ENCODE measurements around the gene PCDHGA1. TPM values are rescaled to one million over a fixed set of nuclear protein-coding genes. Genes with fewer than 3 reads are reported as not detected.

The PCDHGA1 gene
- total RNA-seq, 1 donor from 2014 or later, result 0.15 TPM

DNA sequence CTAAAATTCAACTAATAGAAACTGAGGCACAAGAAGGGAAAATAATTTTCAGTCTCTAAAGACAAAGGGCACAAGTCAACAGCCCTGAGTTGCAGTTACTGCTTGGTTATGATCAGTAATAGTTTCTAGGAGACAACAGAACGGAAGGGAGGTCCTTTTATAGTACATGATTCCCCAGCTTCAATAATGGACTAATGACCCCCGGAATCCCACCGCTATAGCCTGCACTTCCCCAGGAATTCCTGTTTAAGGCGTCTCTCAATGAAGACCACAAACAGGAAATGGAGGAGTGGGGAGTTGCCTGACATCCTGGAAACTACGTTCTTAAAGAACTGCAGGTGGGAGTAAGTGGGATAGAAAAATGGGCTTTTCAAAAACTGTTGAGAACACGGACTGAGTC lies 227.8 kb downstream of the PCDHGA1 start:
- DNase-seq (ENCODE audit: low spot score), result no peak
- H3K4me3 Mint-ChIP-seq (ENCODE audit: unreplicated experiment), result peak overlapping the region; percentile 55
- peaks cover 4% of the 10 kb centered on the region for H3K36me3 Mint-ChIP-seq (ENCODE audit: low read depth)
- peaks cover 39% of the 10 kb centered on the region for H3K4me1 Mint-ChIP-seq (ENCODE audit: low read depth)
- H3K27me3 Mint-ChIP-seq (ENCODE audit: low read depth), result no peaks in the 10 kb centered on the region
- TF ChIP-seq, protein P1, sequence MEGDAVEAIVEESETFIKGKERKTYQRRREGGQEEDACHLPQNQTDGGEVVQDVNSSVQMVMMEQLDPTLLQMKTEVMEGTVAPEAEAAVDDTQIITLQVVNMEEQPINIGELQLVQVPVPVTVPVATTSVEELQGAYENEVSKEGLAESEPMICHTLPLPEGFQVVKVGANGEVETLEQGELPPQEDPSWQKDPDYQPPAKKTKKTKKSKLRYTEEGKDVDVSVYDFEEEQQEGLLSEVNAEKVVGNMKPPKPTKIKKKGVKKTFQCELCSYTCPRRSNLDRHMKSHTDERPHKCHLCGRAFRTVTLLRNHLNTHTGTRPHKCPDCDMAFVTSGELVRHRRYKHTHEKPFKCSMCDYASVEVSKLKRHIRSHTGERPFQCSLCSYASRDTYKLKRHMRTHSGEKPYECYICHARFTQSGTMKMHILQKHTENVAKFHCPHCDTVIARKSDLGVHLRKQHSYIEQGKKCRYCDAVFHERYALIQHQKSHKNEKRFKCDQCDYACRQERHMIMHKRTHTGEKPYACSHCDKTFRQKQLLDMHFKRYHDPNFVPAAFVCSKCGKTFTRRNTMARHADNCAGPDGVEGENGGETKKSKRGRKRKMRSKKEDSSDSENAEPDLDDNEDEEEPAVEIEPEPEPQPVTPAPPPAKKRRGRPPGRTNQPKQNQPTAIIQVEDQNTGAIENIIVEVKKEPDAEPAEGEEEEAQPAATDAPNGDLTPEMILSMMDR (IDR thresholded peaks at IDR 0.05), result peak; percentile 31
- H3K27ac Mint-ChIP-seq (ENCODE audit: unreplicated experiment), result peak overlapping the region; percentile 92
- no peaks in the 10 kb centered on the region for H3K9me3 Mint-ChIP-seq (ENCODE audit: low read depth)

DNA sequence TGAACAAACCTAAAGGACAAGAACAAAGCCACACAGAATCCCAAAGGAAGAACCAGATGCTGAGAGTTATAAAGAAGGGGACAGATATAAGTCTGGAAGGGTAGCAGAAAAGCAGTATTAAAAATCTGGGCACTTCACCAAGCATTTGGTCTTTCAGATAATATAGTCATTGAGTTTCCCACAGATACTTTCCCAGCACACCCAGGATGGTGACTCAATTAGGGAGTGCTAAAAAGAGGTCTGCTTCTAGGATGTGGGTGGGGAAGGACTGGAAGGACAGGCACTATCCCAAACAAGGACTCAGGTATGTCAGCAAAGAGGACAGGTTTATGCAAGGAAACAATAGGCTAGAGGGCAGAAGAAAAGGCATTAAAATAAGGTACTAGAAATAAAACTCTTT lies 229.1 kb downstream of the PCDHGA1 start:
- Mint-ChIP-seq H3K27me3 (ENCODE audit: low read depth) (no peaks in the 10 kb centered on the region), H3K4me3 (ENCODE audit: unreplicated experiment) (no peak overlapping the region), H3K36me3 (ENCODE audit: low read depth) (peaks cover 4% of the 10 kb centered on the region)

DNA sequence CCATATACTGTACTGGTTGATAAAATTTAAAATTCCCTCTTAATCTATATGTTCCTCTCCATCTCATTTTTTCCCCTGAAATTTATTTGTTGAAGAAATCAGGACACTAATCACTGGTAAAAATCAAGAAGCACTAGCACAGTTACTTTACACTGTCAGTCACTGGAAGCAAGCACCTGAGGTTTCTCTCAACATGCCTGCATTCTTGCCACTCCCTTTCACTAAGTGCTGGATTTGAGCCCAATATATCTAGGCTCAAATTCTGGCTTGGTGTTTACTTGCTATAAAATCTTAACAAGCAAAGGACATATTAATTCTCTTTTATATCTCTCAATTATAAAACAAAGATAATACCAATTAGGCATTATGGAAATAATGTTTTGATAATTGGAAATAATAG lies 229.8 kb downstream of the PCDHGA1 start:
- Mint-ChIP-seq H3K9me3 (ENCODE audit: low read depth) (peaks cover 3% of the 10 kb centered on the region), H3K27me3 (ENCODE audit: low read depth) (no peaks in the 10 kb centered on the region), H3K27ac (ENCODE audit: unreplicated experiment) (peak overlapping the region; percentile 98), H3K36me3 (ENCODE audit: low read depth) (peaks cover 4% of the 10 kb centered on the region), H3K4me3 (ENCODE audit: unreplicated experiment) (peak overlapping the region; percentile 62), H3K4me1 (ENCODE audit: low read depth) (peaks cover 46% of the 10 kb centered on the region)
- no peak for DNase-seq (ENCODE audit: low spot score)
- TF ChIP-seq, protein P1 (IDR thresholded peaks at IDR 0.05), result no peak

More for the DNA sequence above, 229.1 kb downstream of the PCDHGA1 start:
- no peak for DNase-seq (ENCODE audit: low spot score)
- Mint-ChIP-seq H3K4me1 (ENCODE audit: low read depth) (peaks cover 44% of the 10 kb centered on the region), H3K9me3 (ENCODE audit: low read depth) (peaks cover 3% of the 10 kb centered on the region), H3K27ac (ENCODE audit: unreplicated experiment) (peak overlapping the region; percentile 98)
- TF ChIP-seq, protein P1 (IDR thresholded peaks at IDR 0.05), result no peak

DNA sequence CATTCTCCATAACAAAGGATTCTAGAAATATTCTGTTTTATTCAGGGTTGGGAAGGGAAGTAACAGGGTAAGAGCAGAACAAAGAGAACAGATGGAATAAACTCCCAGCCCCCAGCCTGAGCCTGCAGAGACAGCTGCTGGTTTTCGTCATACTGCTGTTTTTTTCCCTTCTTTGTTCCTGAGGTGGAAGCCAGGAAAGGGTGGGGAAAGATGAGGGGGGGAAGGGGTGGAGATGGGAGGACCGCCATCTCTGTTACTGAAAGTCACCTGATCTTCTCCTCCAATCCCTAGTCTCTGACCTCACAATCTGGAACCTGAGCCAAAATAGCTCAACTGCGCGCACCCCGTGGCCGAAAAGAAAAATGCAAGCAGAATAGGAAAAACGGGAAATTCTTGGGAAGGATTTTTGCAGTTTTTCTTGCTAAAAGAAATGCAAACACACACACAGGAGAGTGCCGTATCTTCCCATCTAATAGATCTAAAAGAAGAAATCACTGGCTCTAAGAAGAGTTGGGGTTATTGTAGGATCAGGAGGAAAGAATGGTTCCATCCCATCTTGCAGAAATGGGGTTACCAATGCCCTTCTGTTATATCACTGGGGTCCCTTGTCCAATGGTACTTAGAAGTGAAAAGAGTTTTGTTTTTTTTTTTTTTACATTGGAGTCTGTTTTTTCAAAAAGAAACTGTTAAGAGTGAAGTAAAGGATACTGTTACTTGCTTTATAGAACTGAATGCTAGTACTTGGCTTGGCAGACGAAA lies 230.6 kb downstream of the PCDHGA1 start:
- Mint-ChIP-seq H3K36me3 (ENCODE audit: low read depth) (peaks cover 4% of the 10 kb centered on the region), H3K4me3 (ENCODE audit: unreplicated experiment) (peak overlapping the region; percentile 62), H3K27ac (ENCODE audit: unreplicated experiment) (peak overlapping the region; percentile 98), H3K9me3 (ENCODE audit: low read depth) (peaks cover 3% of the 10 kb centered on the region), H3K4me1 (ENCODE audit: low read depth) (peaks cover 46% of the 10 kb centered on the region), H3K27me3 (ENCODE audit: low read depth) (no peaks in the 10 kb centered on the region)
- no peak for DNase-seq (ENCODE audit: low spot score)
- TF ChIP-seq, protein P1 (IDR thresholded peaks at IDR 0.05), result peak; percentile 92

Other genes with a start within 250 kb of the PCDHGA1 start
- gene PCDHB2, start 235.9 kb upstream of the PCDHGA1 start, total RNA-seq, result 60.5 to 90.1 TPM (median 64.5 TPM) in 3 replicates
- 5.6 to 12.1 TPM (median 5.6 TPM) in 3 replicates for gene PCDHB3, start 230.0 kb upstream of the PCDHGA1 start, total RNA-seq
- gene PCDHB4, start 208.7 kb upstream of the PCDHGA1 start, total RNA-seq, result 2.0 to 5.4 TPM (median 2.0 TPM) in 3 replicates
- gene PCDHB5, start 195.3 kb upstream of the PCDHGA1 start, total RNA-seq, result 6.6 to 11.4 TPM (median 10.2 TPM) in 3 replicates
- gene PCDHB6, start 180.5 kb upstream of the PCDHGA1 start, total RNA-seq, result 1.2 to 3.1 TPM (median 1.2 TPM) in 3 replicates
- 1.1 to 2.5 TPM (median 1.2 TPM) in 3 replicates for gene PCDHB7, start 157.9 kb upstream of the PCDHGA1 start, total RNA-seq
- 1.1 to 3.1 TPM (median 1.7 TPM) in 3 replicates for gene PCDHB8, start 152.7 kb upstream of the PCDHGA1 start, total RNA-seq
- gene PCDHB16, start 148.1 kb upstream of the PCDHGA1 start, total RNA-seq, result 4.3 to 6.1 TPM (median 5.9 TPM) in 3 replicates
- 3.1 to 4.8 TPM (median 3.7 TPM) in 3 replicates for gene PCDHB9, start 143.4 kb upstream of the PCDHGA1 start, total RNA-seq
- 3.8 to 5.3 TPM (median 4.3 TPM) in 3 replicates for gene PCDHB10, start 138.2 kb upstream of the PCDHGA1 start, total RNA-seq
- 0.90 to 2.4 TPM (median 1.3 TPM) in 3 replicates for gene PCDHB11, start 130.9 kb upstream of the PCDHGA1 start, total RNA-seq
- 1.5 to 2.4 TPM (median 1.7 TPM) in 3 replicates for gene PCDHB12, start 121.8 kb upstream of the PCDHGA1 start, total RNA-seq
- gene PCDHB13, start 116.6 kb upstream of the PCDHGA1 start, total RNA-seq, result 2.4 to 2.9 TPM (median 2.9 TPM) in 3 replicates
- gene PCDHB14, start 107.2 kb upstream of the PCDHGA1 start, total RNA-seq, result 2.7 to 4.9 TPM (median 4.0 TPM) in 3 replicates
- gene PCDHB15, start 85.1 kb upstream of the PCDHGA1 start, total RNA-seq, result 1.7 to 4.3 TPM (median 1.9 TPM) in 3 replicates
- gene SLC25A2, start 26.5 kb upstream of the PCDHGA1 start, total RNA-seq, result 0.15 to 0.48 TPM (median 0.41 TPM) in 3 replicates
- 66.4 to 73.3 TPM (median 69.7 TPM) in 3 replicates for gene TAF7, start 9.7 kb upstream of the PCDHGA1 start, total RNA-seq
- 0.19 to 0.30 TPM (median 0.23 TPM) in 3 replicates for gene PCDHGA2, start 8.2 kb downstream of the PCDHGA1 start, total RNA-seq
- gene PCDHGA3, start 13.3 kb downstream of the PCDHGA1 start, total RNA-seq, result 0.12 to 0.51 TPM (median 0.28 TPM) in 3 replicates
- gene PCDHGB1, start 19.6 kb downstream of the PCDHGA1 start, total RNA-seq, result 2.4 to 2.7 TPM (median 2.7 TPM) in 3 replicates
- 0.72 to 1.4 TPM (median 0.94 TPM) in 3 replicates for gene PCDHGA4, start 24.5 kb downstream of the PCDHGA1 start, total RNA-seq
- 0.95 to 1.8 TPM (median 1.0 TPM) in 3 replicates for gene PCDHGB2, start 29.5 kb downstream of the PCDHGA1 start, total RNA-seq
- gene PCDHGA5, start 33.6 kb downstream of the PCDHGA1 start, total RNA-seq, result 0.15 to 0.48 TPM (median 0.27 TPM) in 3 replicates
- gene PCDHGB3, start 39.7 kb downstream of the PCDHGA1 start, total RNA-seq, result 0.21 to 0.36 TPM (median 0.30 TPM) in 3 replicates
- 0.38 to 0.65 TPM (median 0.45 TPM) in 3 replicates for gene PCDHGA6, start 43.4 kb downstream of the PCDHGA1 start, total RNA-seq
- gene PCDHGA7, start 52.2 kb downstream of the PCDHGA1 start, total RNA-seq, result 0.17 to 0.31 TPM (median 0.28 TPM) in 3 replicates
- 12.6 to 14.2 TPM (median 14.2 TPM) in 3 replicates for gene PCDHGB4, start 57.2 kb downstream of the PCDHGA1 start, total RNA-seq
- gene PCDHGA8, start 62.1 kb downstream of the PCDHGA1 start, total RNA-seq, result 0.47 to 0.59 TPM (median 0.51 TPM) in 3 replicates
- gene PCDHGB5, start 67.4 kb downstream of the PCDHGA1 start, total RNA-seq, result 1.0 to 1.6 TPM (median 1.1 TPM) in 3 replicates
- 0.97 to 3.6 TPM (median 1.4 TPM) in 3 replicates for gene PCDHGA9, start 72.3 kb downstream of the PCDHGA1 start, total RNA-seq
- 52.4 to 64.2 TPM (median 56.8 TPM) in 3 replicates for gene PCDHGB6, start 77.5 kb downstream of the PCDHGA1 start, total RNA-seq
- gene PCDHGA10, start 82.5 kb downstream of the PCDHGA1 start, total RNA-seq, result 14.9 to 17.4 TPM (median 15.8 TPM) in 3 replicates
- 3.5 to 5.4 TPM (median 4.3 TPM) in 3 replicates for gene PCDHGB7, start 87.2 kb downstream of the PCDHGA1 start, total RNA-seq
- gene PCDHGA11, start 90.5 kb downstream of the PCDHGA1 start, total RNA-seq, result 1.3 to 2.4 TPM (median 1.4 TPM) in 3 replicates
- 0.64 to 2.2 TPM (median 0.75 TPM) in 3 replicates for gene PCDHGA12, start 100.0 kb downstream of the PCDHGA1 start, total RNA-seq
- 68.9 to 91.8 TPM (median 90.8 TPM) in 3 replicates for gene PCDHGC3, start 145.5 kb downstream of the PCDHGA1 start, total RNA-seq
- gene PCDHGC4, start 154.5 kb downstream of the PCDHGA1 start, total RNA-seq, result 0.72 to 1.8 TPM (median 1.1 TPM) in 3 replicates
- 1.7 to 3.6 TPM (median 2.0 TPM) in 3 replicates for gene PCDHGC5, start 158.6 kb downstream of the PCDHGA1 start, total RNA-seq